ENCODE measurements around the gene STAC2.

DNA sequence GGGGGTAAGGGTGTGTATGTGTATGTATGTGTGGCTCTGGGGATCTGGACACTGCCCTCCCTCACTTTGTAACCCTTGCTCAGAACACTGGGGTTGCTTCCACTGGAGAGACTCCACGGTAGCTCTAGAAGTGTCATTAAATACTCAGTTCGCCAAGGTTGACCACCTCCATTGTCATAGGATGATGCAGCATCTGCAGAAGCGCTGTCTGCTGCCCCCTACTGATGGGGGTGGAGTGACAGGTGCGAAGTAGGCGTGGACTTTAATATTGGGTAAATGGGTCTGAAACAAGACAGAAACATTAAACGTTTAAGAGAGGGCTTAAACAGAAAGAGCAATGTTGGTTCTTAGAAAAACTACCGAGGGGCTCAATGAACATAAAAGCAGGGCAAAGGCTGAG is 35.5 kb upstream of the STAC2 start:
- TF ChIP-seq POLR2A (IDR thresholded peaks at IDR 0.05): no peak
- TF ChIP-seq, protein P1, sequence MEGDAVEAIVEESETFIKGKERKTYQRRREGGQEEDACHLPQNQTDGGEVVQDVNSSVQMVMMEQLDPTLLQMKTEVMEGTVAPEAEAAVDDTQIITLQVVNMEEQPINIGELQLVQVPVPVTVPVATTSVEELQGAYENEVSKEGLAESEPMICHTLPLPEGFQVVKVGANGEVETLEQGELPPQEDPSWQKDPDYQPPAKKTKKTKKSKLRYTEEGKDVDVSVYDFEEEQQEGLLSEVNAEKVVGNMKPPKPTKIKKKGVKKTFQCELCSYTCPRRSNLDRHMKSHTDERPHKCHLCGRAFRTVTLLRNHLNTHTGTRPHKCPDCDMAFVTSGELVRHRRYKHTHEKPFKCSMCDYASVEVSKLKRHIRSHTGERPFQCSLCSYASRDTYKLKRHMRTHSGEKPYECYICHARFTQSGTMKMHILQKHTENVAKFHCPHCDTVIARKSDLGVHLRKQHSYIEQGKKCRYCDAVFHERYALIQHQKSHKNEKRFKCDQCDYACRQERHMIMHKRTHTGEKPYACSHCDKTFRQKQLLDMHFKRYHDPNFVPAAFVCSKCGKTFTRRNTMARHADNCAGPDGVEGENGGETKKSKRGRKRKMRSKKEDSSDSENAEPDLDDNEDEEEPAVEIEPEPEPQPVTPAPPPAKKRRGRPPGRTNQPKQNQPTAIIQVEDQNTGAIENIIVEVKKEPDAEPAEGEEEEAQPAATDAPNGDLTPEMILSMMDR (IDR thresholded peaks at IDR 0.05): peak in 2 of 7 experiments; percentile 7 to 8

Data from body of pancreas (tissue), 4 donors.